HCT116 (cell line): ENCODE measurements around the gene TLR1. TPM values are rescaled to one million over a fixed set of nuclear protein-coding genes. Genes with fewer than 3 reads are reported as not detected.

Experiments used
- ATAC-seq: fragments of 200-7000 bp; cut with Tn5 transposase; 2 replicates; pipeline ENCODE4 v1.9.1; 2020; ENCODE audit warnings: mild to moderate bottlenecking, moderate library complexity
- BruUV-seq: library from RNA; stranded (reverse); fragments of 400-500 nt; replicated peaks from 2 replicates; lab custom pipeline; 2021; lab: Mats Ljungman, UMichigan
- CTCF ChIA-PET: fragments of 300-600 bp; sonication (Branson Sonifier 250); formaldehyde crosslinking; loops from one replicate; lab custom pipeline; 2021; ENCODE audit warnings: antibody characterized with exemption; lab: Charles Lee
- POLR2A ChIA-PET: fragments of 300-600, 350-600 bp; sonication (Branson Sonifier 250); formaldehyde crosslinking; loops from one replicate; lab custom pipeline; 2021; ENCODE audit warnings: antibody characterized with exemption; lab: Charles Lee
- RAD21 ChIA-PET, 2 experiments: fragments of 300-600 bp; sonication (Branson Sonifier 250); formaldehyde crosslinking; loops; one replicate each; lab custom pipeline; 2023; ENCODE audit warnings: low total read pairs in 2 of 2; ENCODE audit not compliant: uncharacterized antibody in 2 of 2, unreplicated experiment in 2 of 2, low non-redundant PET in 1 of 2; lab: Charles Lee
- DNase-seq: peaks from one replicate; pipeline ENCODE4 v3.0.0-alpha.2; 2010; ENCODE audit warnings: low read depth, low spot score
- H2AFZ ChIP-seq: fragments of 200-600 bp; shearing (Covaris generic), sonication (generic); 2 replicates; pipeline ENCODE4 v1.6.1; 2017; ENCODE audit warnings: low read depth, mixed run types, mixed read lengths, antibody characterized with exemption, low read length; ENCODE audit not compliant: poor library complexity, severe bottlenecking
- H3K27ac ChIP-seq: 2 replicates; pipeline ENCODE4 v1.5.1; 2012; ENCODE audit warnings: low read depth, low read length
- H3K27me3 ChIP-seq: fragments of 200-600 bp; sonication (generic); 2 replicates; pipeline ENCODE4 v1.6.1; 2016; ENCODE audit warnings: mixed run types, low read length, mixed read lengths; ENCODE audit not compliant: insufficient read depth
- H3K36me3 ChIP-seq, 2 experiments: fragments of 200-500 bp in 1 of 2; fragments of 200-600 bp in 1 of 2; sonication (Bioruptor generic) in 1 of 2; sonication (generic) in 1 of 2; 2 replicates each; pipeline versions ENCODE4 v1.5.1 to v1.6.1; 2014 to 2016; ENCODE audit warnings: low read length in 2 of 2, inconsistent platforms in 1 of 2, mixed read lengths in 1 of 2, mixed run types in 1 of 2; ENCODE audit not compliant: insufficient read depth in 2 of 2, control insufficient read depth in 1 of 2
- H3K4me1 ChIP-seq, 2 experiments: fragments of 200-600 bp in 1 of 2; sonication (generic) in 1 of 2; 2 replicates each; pipeline versions ENCODE4 v1.5.1 to v1.6.1; 2012 to 2017; ENCODE audit warnings: low read length in 2 of 2, inconsistent platforms in 1 of 2, mild to moderate bottlenecking in 1 of 2, mixed read lengths in 1 of 2, mixed run types in 1 of 2, moderate library complexity in 1 of 2; ENCODE audit not compliant: insufficient read depth in 2 of 2, control insufficient read depth in 1 of 2
- H3K4me2 ChIP-seq: fragments of 200-600 bp; sonication (generic); 2 replicates; pipeline ENCODE4 v1.6.1; 2017; ENCODE audit warnings: mixed run types, low read length, mixed read lengths
- H3K4me3 ChIP-seq, 2 experiments: fragments of 200-600 bp in 1 of 2; sonication (generic) in 1 of 2; replicated peaks in 1 of 2; 2 replicates each; pipeline ENCODE4 v1.5.1; 2011 to 2016; ENCODE audit warnings: low read length in 2 of 2, control low read depth in 1 of 2, low read depth in 1 of 2, mild to moderate bottlenecking in 1 of 2, mixed read lengths in 1 of 2, mixed run types in 1 of 2
- H3K79me2 ChIP-seq: fragments of 200-600 bp; sonication (generic); 2 replicates; pipeline ENCODE4 v1.6.1; 2017; ENCODE audit warnings: mild to moderate bottlenecking, mixed run types, low read length, moderate library complexity, mixed read lengths; ENCODE audit not compliant: insufficient read depth
- H3K9ac ChIP-seq: fragments of 200-600 bp; sonication (generic); 2 replicates; pipeline ENCODE4 v1.6.1; 2016; ENCODE audit warnings: low read length, mixed read lengths
- H3K9me2 ChIP-seq: fragments of 200-600 bp; sonication (generic), shearing (Covaris generic); 2 replicates; pipeline ENCODE4 v1.6.1; 2017; ENCODE audit warnings: mixed run types, mild to moderate bottlenecking, moderate library complexity; ENCODE audit not compliant: insufficient read depth
- H3K9me3 ChIP-seq, 2 experiments: fragments of 200-500 bp in 1 of 2; fragments of 200-600 bp in 1 of 2; sonication (Bioruptor generic) in 1 of 2; sonication (generic) in 1 of 2; 2 replicates each; pipeline ENCODE4 v1.6.1; 2014 to 2017; ENCODE audit warnings: low read length in 2 of 2, mixed read lengths in 2 of 2, inconsistent platforms in 1 of 2, low read depth in 1 of 2, mild to moderate bottlenecking in 1 of 2, mixed run types in 1 of 2, moderate library complexity in 1 of 2; ENCODE audit not compliant: control insufficient read depth in 1 of 2, insufficient read depth in 1 of 2
- H4K20me1 ChIP-seq: fragments of 200-600 bp; sonication (generic), shearing (Covaris generic); 2 replicates; pipeline ENCODE4 v1.6.1; 2017; ENCODE audit warnings: mixed run types, mild to moderate bottlenecking, moderate library complexity; ENCODE audit not compliant: insufficient read depth
- EGR1 ChIP-seq: IDR thresholded peaks from 2 replicates; pipeline ENCODE4 v1.6.1; 2012; ENCODE audit warnings: low read depth
- EZH2 ChIP-seq: fragments of 200-600 bp; sonication (generic); IDR thresholded peaks from 2 replicates; pipeline ENCODE4 v1.6.1; 2017; ENCODE audit warnings: antibody characterized with exemption, mixed run types
- JUND ChIP-seq: IDR thresholded peaks from 2 replicates; pipeline ENCODE4 v1.6.1; 2012
- MAX ChIP-seq: IDR thresholded peaks from 2 replicates; pipeline ENCODE4 v1.6.1; 2012
- POLR2A ChIP-seq: IDR thresholded peaks from 2 replicates; pipeline ENCODE4 v1.7.0; 2011; ENCODE audit warnings: borderline replicate concordance; ENCODE audit not compliant: insufficient read depth, insufficient read length; ENCODE audit errors: extremely low read depth
- TCF7L2 ChIP-seq: IDR thresholded peaks from 2 replicates; pipeline ENCODE4 v1.7.0; 2011; ENCODE audit warnings: borderline replicate concordance, inconsistent platforms; ENCODE audit not compliant: insufficient read depth, insufficient read length; ENCODE audit errors: extremely low read depth
- YY1 ChIP-seq: IDR thresholded peaks from 2 replicates; pipeline ENCODE4 v1.6.1; 2011; ENCODE audit warnings: low read length, low read depth, moderate library complexity, mild to moderate bottlenecking; ENCODE audit not compliant: insufficient replicate concordance; ENCODE audit errors: extremely low read depth
- ZNF274 ChIP-seq: fragments of 200-500 bp; sonication (Bioruptor generic); IDR thresholded peaks from 2 replicates; pipeline ENCODE4 v1.6.1; 2014; ENCODE audit warnings: mild to moderate bottlenecking, low read depth, low read length, inconsistent platforms
- intact Hi-C: fragments of 100-400 bp; cut with micrococcal nuclease; formaldehyde crosslinking; loops from 2 replicates; pipeline ENCODE4 v1.10.0; 2022
- total RNA-seq: library from RNA; stranded (reverse); gene quantifications from one replicate; pipeline ENCODE4 v1.2.1, GENCODE V29; 2021; ENCODE audit not compliant: unreplicated experiment
- TF ChIP-seq, protein P1 (sequence below): IDR thresholded peaks from 2 replicates; pipeline ENCODE4 v1.6.1; 2012; ENCODE audit warnings: low read depth

The TLR1 gene
- total RNA-seq, 1 experiment from 2014 or later: 1.4 TPM

DNA sequence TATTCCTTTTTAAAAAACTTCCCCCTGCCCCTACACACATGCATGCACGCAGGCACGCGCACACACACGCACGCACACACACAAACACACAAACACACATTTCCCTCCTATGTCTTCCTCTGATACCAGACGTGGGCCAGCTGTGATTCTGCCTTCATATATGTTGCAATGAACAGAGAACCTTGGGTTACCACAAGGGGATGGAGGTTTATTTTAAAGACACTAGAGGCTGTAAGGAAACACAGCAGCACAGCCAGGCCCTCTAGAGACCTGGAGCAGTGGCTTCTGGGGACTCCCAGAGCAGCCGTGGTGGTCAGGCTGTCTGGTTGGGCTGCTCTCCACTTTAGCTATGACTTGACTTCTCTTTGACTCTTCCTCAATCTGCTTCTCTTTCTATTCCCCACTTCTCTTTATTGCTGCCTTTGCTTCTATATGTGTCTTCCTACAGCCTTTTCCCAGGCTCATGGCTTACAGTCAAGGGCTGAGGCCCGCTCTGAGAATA lies 18.6 kb downstream of the TLR1 start (continued):
- no peak for TF ChIP-seq MAX
- TF ChIP-seq EGR1: no peak
- TF ChIP-seq ZNF274: no peak

- no peak overlapping the region for H2AFZ ChIP-seq
- H3K4me3 ChIP-seq: no peak overlapping the region
- H3K9me3 ChIP-seq: no peaks in the 10 kb centered on the region
- intact Hi-C loops: no loop called here
- no TSS peak for BruUV-seq
- H3K4me2 ChIP-seq: no peak overlapping the region
- no peaks in the 10 kb centered on the region for H3K27me3 ChIP-seq
- TF ChIP-seq TCF7L2 (no peak), ZNF274 (no peak), EGR1 (no peak), YY1 (no peak), JUND (no peak), POLR2A (no peak), EZH2 (no peak)
- TF ChIP-seq, protein P1, sequence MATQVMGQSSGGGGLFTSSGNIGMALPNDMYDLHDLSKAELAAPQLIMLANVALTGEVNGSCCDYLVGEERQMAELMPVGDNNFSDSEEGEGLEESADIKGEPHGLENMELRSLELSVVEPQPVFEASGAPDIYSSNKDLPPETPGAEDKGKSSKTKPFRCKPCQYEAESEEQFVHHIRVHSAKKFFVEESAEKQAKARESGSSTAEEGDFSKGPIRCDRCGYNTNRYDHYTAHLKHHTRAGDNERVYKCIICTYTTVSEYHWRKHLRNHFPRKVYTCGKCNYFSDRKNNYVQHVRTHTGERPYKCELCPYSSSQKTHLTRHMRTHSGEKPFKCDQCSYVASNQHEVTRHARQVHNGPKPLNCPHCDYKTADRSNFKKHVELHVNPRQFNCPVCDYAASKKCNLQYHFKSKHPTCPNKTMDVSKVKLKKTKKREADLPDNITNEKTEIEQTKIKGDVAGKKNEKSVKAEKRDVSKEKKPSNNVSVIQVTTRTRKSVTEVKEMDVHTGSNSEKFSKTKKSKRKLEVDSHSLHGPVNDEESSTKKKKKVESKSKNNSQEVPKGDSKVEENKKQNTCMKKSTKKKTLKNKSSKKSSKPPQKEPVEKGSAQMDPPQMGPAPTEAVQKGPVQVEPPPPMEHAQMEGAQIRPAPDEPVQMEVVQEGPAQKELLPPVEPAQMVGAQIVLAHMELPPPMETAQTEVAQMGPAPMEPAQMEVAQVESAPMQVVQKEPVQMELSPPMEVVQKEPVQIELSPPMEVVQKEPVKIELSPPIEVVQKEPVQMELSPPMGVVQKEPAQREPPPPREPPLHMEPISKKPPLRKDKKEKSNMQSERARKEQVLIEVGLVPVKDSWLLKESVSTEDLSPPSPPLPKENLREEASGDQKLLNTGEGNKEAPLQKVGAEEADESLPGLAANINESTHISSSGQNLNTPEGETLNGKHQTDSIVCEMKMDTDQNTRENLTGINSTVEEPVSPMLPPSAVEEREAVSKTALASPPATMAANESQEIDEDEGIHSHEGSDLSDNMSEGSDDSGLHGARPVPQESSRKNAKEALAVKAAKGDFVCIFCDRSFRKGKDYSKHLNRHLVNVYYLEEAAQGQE: no peak
- TF ChIP-seq, all 23 proteins: peak for 0
- no peaks in the 10 kb centered on the region for H4K20me1 ChIP-seq
- DNase-seq (no peak), ATAC-seq (no peak)
- ChIA-PET CTCF (interaction anchor here (1.1 kb wide), 1 partner anchor 606 kb away, joined by 3 read pairs; no protein-coding TSS in a partner anchor), RAD21 (no interaction called here), POLR2A (no interaction called here)
- H3K9ac ChIP-seq: no peak overlapping the region
- no peaks in the 10 kb centered on the region for H3K4me1 ChIP-seq
- no peaks in the 10 kb centered on the region for H3K79me2 ChIP-seq
- H3K36me3 ChIP-seq: no peaks in the 10 kb centered on the region
- no peaks in the 10 kb centered on the region for H3K9me2 ChIP-seq
- no peak overlapping the region for H3K27ac ChIP-seq
Observed at GRCh38 chr4:38785041-38785790, 19.4 kb downstream of the TLR1 start.
